ENCODE results near the gene BCR. TPM values are rescaled to one million over a fixed set of nuclear protein-coding genes. Genes with fewer than 3 reads are reported as not detected.

Gene BCR
- total and polyA plus RNA-seq, 2 of the 8 experiments (the other 6 are each of a cell fraction or from before 2014, with no cell fraction given): 66.7 to 130 TPM

GRCh38 chr22:23132376-23133091 lies 47.8 kb upstream of the BCR start:
- H3K27me3 ChIP-seq (replicated peaks in 1 of 4; ENCODE audit: control insufficient read depth in 3 of 4, extremely low read depth in 1 of 4, insufficient read depth in 3 of 4, low read length in 3 of 4): peaks cover 0 to 5% (median 0%) of the 10 kb centered on the region in 4 experiments; a peak in 2 of 7 replicates
- TF ChIP-seq PHF8 (conservative IDR thresholded peaks at IDR 0.05; ENCODE audit: low read depth, low read length): no peak
- no peak for TF ChIP-seq RXRA (IDR thresholded peaks at IDR 0.05; ENCODE audit: insufficient read depth, low read depth, low read length)
- no peak for TF ChIP-seq POLR2AphosphoS5 (IDR thresholded peaks at IDR 0.05; ENCODE audit: low read depth, low read length)
- TF ChIP-seq MAFK (IDR thresholded peaks at IDR 0.05; ENCODE audit: low read depth, low read length): no peak
- TF ChIP-seq EZH2 (IDR thresholded peaks at IDR 0.05; ENCODE audit: low read depth, low read length, severe bottlenecking): no peak
- no peak for TF ChIP-seq CHD1 (IDR thresholded peaks at IDR 0.05; ENCODE audit: low read depth, low read length)

More at GRCh38 chr22:23132376-23133091, 47.8 kb upstream of the BCR start:
- Histone ChIP-seq H2BK5ac (ENCODE audit: low read depth, low read length) (no peak overlapping the region), H3K27ac (ENCODE audit: low read depth, low read length) (no peak overlapping the region), H2BK12ac (ENCODE audit: low read depth, low read length) (no peak overlapping the region), H2BK15ac (ENCODE audit: low read length) (no peak overlapping the region), H3K56ac (replicated peaks; ENCODE audit: insufficient read length, low read depth, low read length) (no peak overlapping the region), H3K9ac (replicated peaks in 1 of 4; ENCODE audit: extremely low read depth in 1 of 4, low read depth in 3 of 4, low read length in 3 of 4) (no peak overlapping the region), H2AFZ (ENCODE audit: low read length) (no peak overlapping the region), H3K23me2 (ENCODE audit: low read depth, low read length) (no peaks in the 10 kb centered on the region), H3K14ac (ENCODE audit: insufficient read length) (no peak overlapping the region), H3K18ac (ENCODE audit: extremely low read depth, low read length) (no peak overlapping the region), H4K8ac (ENCODE audit: extremely low read depth, insufficient read depth, low read length) (no peak overlapping the region), H2BK20ac (ENCODE audit: low read length) (no peak overlapping the region), H3K4ac (replicated peaks; ENCODE audit: insufficient read length, low read depth, low read length) (no peak overlapping the region), H3K9me3 (ENCODE audit: insufficient read depth in 2 of 2, low read depth in 1 of 2, low read length in 1 of 2) (no peaks in the 10 kb centered on the region), H3K23ac (ENCODE audit: insufficient read length) (no peak overlapping the region), H3K4me1 (replicated peaks in 1 of 4; ENCODE audit: control insufficient read depth in 3 of 4, insufficient read depth in 4 of 4, low read length in 3 of 4) (peaks cover 0 to 6% (median 2%) of the 10 kb centered on the region in 4 experiments; a peak in 3 of 7 replicates), H4K20me1 (replicated peaks in 1 of 2; ENCODE audit: control insufficient read depth in 1 of 2, insufficient read depth in 2 of 2, low read length in 2 of 2) (no peaks in the 10 kb centered on the region), H3K4me3 (ENCODE audit: extremely low read depth in 1 of 4, insufficient read depth in 2 of 4, low read depth in 3 of 4, low read length in 4 of 4) (no peak overlapping the region), H2BK120ac (replicated peaks; ENCODE audit: low read depth, low read length) (no peak overlapping the region), H3K79me2 (ENCODE audit: control insufficient read depth in 1 of 2, insufficient read depth in 2 of 2, low read length in 2 of 2) (no peaks in the 10 kb centered on the region), H3K36me3 (ENCODE audit: control insufficient read depth in 2 of 4, insufficient read depth in 4 of 4, low read length in 3 of 4) (no peaks in the 10 kb centered on the region), H4K91ac (replicated peaks; ENCODE audit: insufficient read length, low read length) (no peak overlapping the region), H3K4me2 (ENCODE audit: insufficient read depth in 1 of 2, low read depth in 2 of 2, low read length in 2 of 2) (no peak overlapping the region), H4K5ac (ENCODE audit: insufficient read length, low read depth, low read length) (no peak overlapping the region), H2AK5ac (ENCODE audit: low read depth, low read length) (no peak overlapping the region), H3K79me1 (ENCODE audit: low read depth, low read length) (no peaks in the 10 kb centered on the region)
- 85% methylated on average over 10 of the region's 10 CpGs; no CpG with 5 or more reads in 1 of the 2 experiments for WGBS, 2 experiments (ENCODE audit: extremely low coverage in 1 of 2, insufficient coverage in 1 of 2, insufficient read length in 1 of 2, insufficient replicate concordance in 2 of 2, low coverage in 1 of 2, low lambda C conversion rate in 2 of 2, missing lambda C conversion rate in 1 of 2)
- no peak for DNase-seq (ENCODE audit: low read depth in 1 of 2, low spot score in 2 of 2)
- POLR2A ChIA-PET (ENCODE audit: partially characterized antibody): no interaction called here
- CTCF ChIA-PET (ENCODE audit: partially characterized antibody): interaction anchor here (0.7 to 24.3 kb wide), 7 partner anchors 9 to 669 kb away, joined by 3 to 384 read pairs (median 7); partner anchors contain the start of gene RSPH14
- FAIRE-seq: no peak

Measured in H1 (cell line).